COR-L47 (cell line): Measurements from ENCODE around the gene CFAP99.
"Not testable (repeated sequence)": the region's sequence is repeated elsewhere in the genome, so short reads cannot be mapped to it uniquely, and the experiment has no call there.

Experiments
- DNase-seq: peaks from one replicate; lab custom pipeline; 2025; lab: John Stamatoyannopoulos, UW

The CFAP99 gene

GRCh38 chr4:2449051-2449450, 30.3 kb downstream of the CFAP99 start:
- DNase-seq = no peak

- DNase-seq = no peak
These were observed 31.0 kb downstream of the CFAP99 start for GRCh38 chr4:2449511-2450392.

- DNase-seq = no peak
These were observed 31.8 kb downstream of the CFAP99 start for GRCh38 chr4:2450394-2451035.

- DNase-seq = no peak
These were observed 32.3 kb downstream of the CFAP99 start for GRCh38 chr4:2451036-2451520.

DNA sequence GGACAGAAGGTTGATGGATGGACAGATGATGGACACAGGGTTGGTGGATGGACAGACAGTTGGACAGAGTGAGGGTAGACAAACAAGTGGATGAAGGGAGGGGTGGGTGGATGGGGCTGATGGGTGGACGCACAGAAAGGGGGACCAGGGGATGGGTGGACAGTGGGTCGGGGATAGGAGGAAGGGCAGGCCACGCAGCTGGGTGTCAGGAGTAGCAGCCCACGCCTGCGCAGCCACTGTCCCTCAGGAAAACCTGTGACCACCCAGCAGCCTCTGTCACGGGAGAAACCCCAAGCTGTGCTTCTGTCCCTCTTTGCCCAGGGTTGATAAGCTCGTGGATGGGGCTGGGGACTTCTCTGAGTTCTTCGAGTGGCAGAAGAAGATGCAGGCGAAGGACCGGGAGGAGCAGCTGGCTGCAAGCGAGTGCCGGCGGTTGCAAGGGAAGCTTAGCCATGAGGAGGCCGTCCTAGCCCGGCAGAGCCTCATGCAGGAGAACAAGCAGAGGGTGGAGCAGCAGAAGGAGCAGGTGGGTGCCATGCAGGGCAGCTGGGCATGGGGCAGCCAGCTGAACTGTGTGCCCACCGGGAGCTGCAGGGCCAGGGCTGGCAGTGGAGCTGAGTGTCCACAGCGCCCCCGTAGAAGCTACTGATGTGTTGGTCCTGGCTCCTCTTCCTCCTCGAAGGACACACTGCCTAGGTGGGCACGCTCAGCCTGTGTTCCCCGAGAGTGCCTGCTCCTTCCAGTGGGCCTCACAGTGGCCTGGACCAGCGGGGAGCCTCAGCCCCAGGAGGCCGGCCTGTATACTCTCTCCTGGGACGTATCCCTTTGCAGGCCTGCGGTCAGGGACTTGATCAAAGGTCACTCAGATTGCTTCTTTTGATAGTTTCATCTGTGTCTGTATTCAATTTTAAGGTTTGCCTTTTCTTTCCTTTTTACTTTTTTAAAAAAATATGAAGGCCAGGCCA, 33.3 kb downstream of the CFAP99 start:
- DNase-seq = no peak

GRCh38 chr4:2457481-2458295, 38.9 kb downstream of the CFAP99 start:
- no peak for DNase-seq

DNA sequence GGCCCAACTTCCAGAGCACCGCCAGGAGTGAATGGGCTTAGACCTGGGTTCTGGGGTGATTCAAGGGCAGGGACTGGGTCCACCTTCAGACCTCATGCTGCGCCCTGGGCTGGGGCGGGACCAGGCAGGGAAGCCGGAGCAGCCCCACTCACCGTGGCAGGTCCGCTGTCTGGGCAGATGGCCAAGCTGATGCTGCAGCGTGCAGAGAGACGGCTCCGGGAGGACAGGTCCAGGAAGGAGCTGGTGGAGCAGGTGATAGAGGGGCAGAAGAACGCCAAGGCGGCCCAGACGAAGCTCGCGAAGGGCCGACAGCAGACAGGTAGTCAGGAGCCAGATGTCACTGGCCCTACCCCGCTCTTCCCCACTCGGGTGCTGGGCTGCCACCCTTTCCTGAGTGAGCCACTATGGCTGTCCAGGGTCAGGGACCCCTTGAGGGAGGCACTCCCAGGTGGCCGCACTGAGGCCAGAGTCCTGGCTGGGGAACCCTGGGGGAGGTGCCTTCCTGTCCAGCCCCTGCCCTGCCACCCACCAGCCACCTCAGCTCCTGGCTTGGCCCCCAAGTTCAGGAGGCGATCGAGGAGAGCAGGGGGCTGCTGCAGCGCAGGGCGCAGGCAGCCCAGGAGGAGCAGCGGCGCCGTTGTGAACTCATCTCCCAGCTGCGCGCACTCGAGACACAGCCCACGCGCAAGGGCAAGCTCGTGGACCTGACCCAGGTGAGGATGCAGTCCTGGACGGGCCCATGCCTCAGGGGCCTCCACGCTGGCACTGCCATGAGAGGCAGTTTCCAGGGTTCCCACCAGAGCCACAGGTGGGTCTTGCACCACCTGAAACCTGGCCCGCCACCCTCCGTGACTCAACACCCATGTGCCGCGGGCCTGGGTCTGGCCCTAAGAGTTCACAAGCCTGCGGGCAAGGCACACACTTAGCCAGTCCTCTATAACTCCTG, 40.1 kb downstream of the CFAP99 start:
- DNase-seq = peak; percentile 43

GRCh38 chr4:2459589-2460349, 41.0 kb downstream of the CFAP99 start:
- DNase-seq = no peak

GRCh38 chr4:2461246-2461960, 42.6 kb downstream of the CFAP99 start:
- DNase-seq = no peak

GRCh38 chr4:2462218-2462991, 43.6 kb downstream of the CFAP99 start:
- DNase-seq = peak; percentile 73

GRCh38 chr4:2462992-2463762, 44.4 kb downstream of the CFAP99 start:
- no peak for DNase-seq

DNA sequence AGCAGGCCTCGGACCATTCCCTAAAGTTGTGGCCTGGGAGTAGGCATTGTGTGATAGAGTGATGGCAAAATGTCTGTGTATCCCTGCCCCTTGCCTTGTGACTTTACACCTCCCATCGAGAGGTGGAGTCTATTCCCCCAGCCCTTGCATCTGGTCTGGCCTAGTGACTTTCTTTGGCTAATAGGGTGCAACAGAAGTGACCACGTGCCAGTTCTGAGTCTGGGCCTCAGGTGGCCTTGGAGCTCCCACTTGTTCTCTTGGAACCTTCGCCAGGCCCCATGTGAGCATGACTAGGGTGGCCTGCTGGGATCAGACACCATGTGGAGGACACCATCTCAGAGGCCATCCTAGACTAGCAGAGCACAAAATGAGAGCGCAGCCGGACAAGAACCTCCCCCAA, 46.3 kb downstream of the CFAP99 start:
- no peak for DNase-seq

- DNase-seq = not testable (repeated sequence)
These were observed 46.8 kb downstream of the CFAP99 start for GRCh38 chr4:2465544-2465943.

- DNase-seq = peak; percentile 94
These were observed 49.9 kb downstream of the CFAP99 start, which contains the start of gene RNF4 for GRCh38 chr4:2468456-2469191. RNF4 (plus strand) TSS chr4:2469106; CDS start chr4:2490494, 21,388 bp downstream.

GRCh38 chr4:2469192-2469984, 50.6 kb downstream of the CFAP99 start:
- peak; percentile 4 for DNase-seq
